Renal cortex interstitium (tissue), 11 donors: ENCODE data around the gene FAM228A. TPM values are rescaled to one million over a fixed set of nuclear protein-coding genes. Genes with fewer than 3 reads are reported as not detected.

Experiments used
- DNase-seq, 11 donors: peaks; one replicate each; pipeline ENCODE4 v3.0.0-alpha.2; 2013; ENCODE audit warnings: low read depth in 9 of 11, low spot score in 4 of 11; ENCODE audit errors: extremely low read depth in 1 of 11
- polyA plus RNA-seq, 3 donors: library from polyadenylated mRNA; unstranded; fragments of 120-200 nt; gene quantifications; one replicate each; pipeline ENCODE4 v1.2.1, GENCODE V29; 2013; ENCODE audit not compliant: insufficient read length in 3 of 3

Gene FAM228A
- polyA plus RNA-seq, 3 donors: 0.68 to 1.3 (median 1.2) TPM

- DNase-seq: no peak
Observed at GRCh38 chr2:24211408-24211807, 36.6 kb downstream of the FAM228A start.

- no peak for DNase-seq
Observed at GRCh38 chr2:24214880-24215279, 40.0 kb downstream of the FAM228A start.

- no peak for DNase-seq
Observed at GRCh38 chr2:24220554-24221291, 45.9 kb downstream of the FAM228A start.

- no peak for DNase-seq
Observed at GRCh38 chr2:24221343-24222050, 46.6 kb downstream of the FAM228A start.

- DNase-seq: no peak
Observed at GRCh38 chr2:24222946-24223345, 48.1 kb downstream of the FAM228A start.

- no peak for DNase-seq
Observed at GRCh38 chr2:24225499-24226242, 50.8 kb downstream of the FAM228A start.

- DNase-seq: no peak
Observed at GRCh38 chr2:24228470-24228869, 53.6 kb downstream of the FAM228A start.

GRCh38 chr2:24231461-24231881 lies 56.6 kb downstream of the FAM228A start:
- DNase-seq: no peak

GRCh38 chr2:24233321-24233720 lies 58.5 kb downstream of the FAM228A start:
- no peak for DNase-seq

GRCh38 chr2:24237313-24237712 lies 62.5 kb downstream of the FAM228A start:
- DNase-seq: no peak

GRCh38 chr2:24238158-24238557 lies 63.3 kb downstream of the FAM228A start:
- DNase-seq: no peak

GRCh38 chr2:24239553-24239952 lies 64.7 kb downstream of the FAM228A start:
- DNase-seq: no peak

Other genes with a start within 250 kb of the FAM228A start
- 10 to 100 TPM; 16.6 to 21.0 (median 20.9) TPM for gene ATAD2B, start 247.9 kb upstream of the FAM228A start, polyA plus RNA-seq
- gene UBXN2A, start 234.6 kb upstream of the FAM228A start, polyA plus RNA-seq: 10 to 100 TPM; 16.1 to 22.9 (median 17.0) TPM
- 1 to 10 TPM; 2.1 to 3.9 (median 3.4) TPM for gene MFSD2B, start 165.0 kb upstream of the FAM228A start, polyA plus RNA-seq
- gene WDCP, start 127.7 kb upstream of the FAM228A start, polyA plus RNA-seq: 10 to 100 TPM; 14.5 to 15.4 (median 15.1) TPM
- gene FKBP1B, start 125.3 kb upstream of the FAM228A start, polyA plus RNA-seq: 10 to 100 TPM in 2 of 3 donors, 1 to 10 TPM in 1; 9.4 to 10.5 (median 10.4) TPM
- 100 to 1,000 TPM; 128 to 165 (median 160) TPM for gene SF3B6, start 98.7 kb upstream of the FAM228A start, polyA plus RNA-seq
- gene TP53I3, start 90.2 kb upstream of the FAM228A start, polyA plus RNA-seq: 10 to 100 TPM; 38.2 to 48.8 (median 48.2) TPM
- gene PFN4, start 51.7 kb upstream of the FAM228A start, polyA plus RNA-seq: 1 to 10 TPM; 1.5 to 3.5 (median 2.6) TPM
- gene FAM228B, start 51.6 kb upstream of the FAM228A start, polyA plus RNA-seq: 10 to 100 TPM; 23.1 to 30.8 (median 29.1) TPM
- 10 to 100 TPM; 23.5 to 31.2 (median 25.1) TPM for gene ITSN2, start 185.5 kb downstream of the FAM228A start, polyA plus RNA-seq